HG03064 (cell line): ENCODE data around the gene UBE2Z.

ENCODE experiments used
- ATAC-seq: cut with Tn5 transposase; IDR thresholded peaks from one replicate; pipeline ENCODE4 v1.9.1; 2021; ENCODE audit warnings: low read depth; ENCODE audit not compliant: unreplicated experiment

Gene UBE2Z

GRCh38 chr17:48952904-48953303, 44.7 kb downstream of the UBE2Z start:
- ATAC-seq: no peak

- no peak for ATAC-seq
Measured at GRCh38 chr17:48954300-48954755, 46.1 kb downstream of the UBE2Z start.

GRCh38 chr17:48960834-48961515, 52.8 kb downstream of the UBE2Z start:
- ATAC-seq: no peak

- no peak for ATAC-seq
Measured at GRCh38 chr17:48961516-48962233, 53.5 kb downstream of the UBE2Z start.

GRCh38 chr17:48970224-48970623, 62.0 kb downstream of the UBE2Z start:
- ATAC-seq: no peak

GRCh38 chr17:48970865-48971687, 62.9 kb downstream of the UBE2Z start:
- ATAC-seq: no peak

GRCh38 chr17:48972749-48973097, 64.5 kb downstream of the UBE2Z start:
- no peak for ATAC-seq

GRCh38 chr17:48973806-48974205, 65.6 kb downstream of the UBE2Z start:
- no peak for ATAC-seq
